Liver (tissue), 9 donors: ENCODE data around the gene PNMA8C. TPM values are rescaled to one million over a fixed set of nuclear protein-coding genes. Genes with fewer than 3 reads are reported as not detected.
"Not testable (repeated sequence)": the region's sequence is repeated elsewhere in the genome, so short reads cannot be mapped to it uniquely, and the experiment has no call there.

Source experiments
- DNase-seq: peaks from one replicate; pipeline ENCODE4 v3.0.0-alpha.2; 2017; ENCODE audit warnings: low spot score
- H3K27ac ChIP-seq, 2 donors: one replicate each; pipeline ENCODE4 v1.7.0; 2013; ENCODE audit warnings: inconsistent platforms in 2 of 2, low read length in 2 of 2, control low read depth in 1 of 2, low read depth in 1 of 2, mild to moderate bottlenecking in 1 of 2
- H3K27me3 ChIP-seq, 4 donors: one replicate each; pipeline versions ENCODE4 v1.6.1 to v1.7.0; 2013; ENCODE audit warnings: low read length in 3 of 4, inconsistent platforms in 1 of 4, mild to moderate bottlenecking in 1 of 4, moderate library complexity in 1 of 4; ENCODE audit not compliant: control insufficient read depth in 4 of 4, insufficient read depth in 4 of 4
- H3K36me3 ChIP-seq, 4 donors: one replicate each; pipeline versions ENCODE4 v1.6.1 to v1.7.0; 2013; ENCODE audit warnings: low read length in 3 of 4, mild to moderate bottlenecking in 3 of 4, low read depth in 1 of 4, moderate library complexity in 1 of 4; ENCODE audit not compliant: control insufficient read depth in 4 of 4, insufficient read depth in 3 of 4
- H3K4me1 ChIP-seq, 4 donors: one replicate each; pipeline versions ENCODE4 v1.6.1 to v1.7.0; 2013; ENCODE audit warnings: low read length in 3 of 4, mild to moderate bottlenecking in 3 of 4, moderate library complexity in 1 of 4; ENCODE audit not compliant: control insufficient read depth in 4 of 4, insufficient read depth in 4 of 4
- H3K4me3 ChIP-seq, 3 donors: one replicate each; pipeline versions ENCODE4 v1.6.1 to v1.7.0; 2013; ENCODE audit warnings: low read length in 3 of 3, control low read depth in 1 of 3, low read depth in 1 of 3, mild to moderate bottlenecking in 1 of 3
- H3K9ac ChIP-seq, 2 donors: one replicate each; pipeline ENCODE4 v1.7.0; 2013; ENCODE audit warnings: low read length in 2 of 2, mild to moderate bottlenecking in 2 of 2, moderate library complexity in 2 of 2, control low read depth in 1 of 2, low read depth in 1 of 2
- H3K9me3 ChIP-seq, 4 donors: one replicate each; pipeline versions ENCODE4 v1.6.1 to v1.7.0; 2013; ENCODE audit warnings: low read length in 3 of 4; ENCODE audit not compliant: control insufficient read depth in 4 of 4
- RXRA ChIP-seq, 2 donors: IDR thresholded peaks; 2 replicates each; pipeline ENCODE4 v1.6.1; 2017 to 2018; ENCODE audit warnings: antibody characterized with exemption in 2 of 2, mild to moderate bottlenecking in 1 of 2
- SP1 ChIP-seq: IDR thresholded peaks from 2 replicates; pipeline ENCODE4 v1.6.1; 2018; ENCODE audit warnings: antibody characterized with exemption, mild to moderate bottlenecking
- WGBS: extraction: QIAGEN DNeasy Blood & Tissue Kit; methylation state at CpG from one replicate; pipeline ENCODE4 v1.1.7; 2013; 5-methylcytosine and 5-hydroxymethylcytosine counted together
- polyA plus RNA-seq, 2 donors: library from polyadenylated mRNA; stranded (reverse) in 1 of 2; unstranded in 1 of 2; fragments of 200-250 nt in 1 of 2; fragments of >200 nt in 1 of 2; fragmentation: Nextera tagmentation in 1 of 2; extraction: Ambion mirVana in 1 of 2; gene quantifications; one replicate each; pipeline versions ENCODE4 v1.2.1 to v1.2.3, GENCODE V29; 2013 to 2015
- total RNA-seq, 2 donors: library from RNA; depleted of rRNA; stranded (reverse); fragments of >200 nt; gene quantifications; one replicate each; pipeline ENCODE4 v1.2.3, GENCODE V29; 2014
- donor health status: healthy.
- donor health status: healthy.
- donor health status: healthy.
- donor health status: healthy.
- donor health status: healthy.

Gene PNMA8C
- total and polyA plus RNA-seq, 4 donors, result under 0.01 TPM; not detected in 3

GRCh38 chr19:46376241-46377153 lies 52.2 kb downstream of the PNMA8C start:
- H3K4me1 ChIP-seq, result peaks cover 0 to 15% (median 9%) of the 10 kb centered on the region in 4 donors
- 94% methylated on average over 20 of the region's 20 CpGs for WGBS

GRCh38 chr19:46375476-46376067 lies 53.2 kb downstream of the PNMA8C start:
- DNase-seq, result not testable (repeated sequence)

More at GRCh38 chr19:46376241-46377153, 52.2 kb downstream of the PNMA8C start:
- Histone ChIP-seq H3K4me3 (no peak overlapping the region), H3K36me3 (peaks cover 0 to 26% (median 17%) of the 10 kb centered on the region in 4 donors), H3K27me3 (no peaks in the 10 kb centered on the region), H3K27ac (no peak overlapping the region), H3K9me3 (no peaks in the 10 kb centered on the region), H3K9ac (no peak overlapping the region)
- TF ChIP-seq SP1 (no peak), RXRA (IDR thresholded peaks at IDR 0.05) (no peak)
- DNase-seq, result no peak

More at GRCh38 chr19:46375476-46376067, 53.2 kb downstream of the PNMA8C start:
- Histone ChIP-seq H3K4me1 (peaks cover 0 to 20% (median 9%) of the 10 kb centered on the region in 4 donors), H3K36me3 (peaks cover 0 to 19% (median 17%) of the 10 kb centered on the region in 4 donors)
- H3K4me3 ChIP-seq, H3K27me3 ChIP-seq, H3K9me3 ChIP-seq, H3K27ac ChIP-seq, H3K9ac ChIP-seq: not testable (repeated sequence)
- 96% methylated on average over 22 of the region's 22 CpGs for WGBS

Other genes with a start within 250 kb of the PNMA8C start
- not detected for gene IGFL1, start 199.2 kb downstream of the PNMA8C start, total RNA-seq
- gene IGFL1, start 199.2 kb downstream of the PNMA8C start, polyA plus RNA-seq, result not detected
- 10 to 100 TPM in 1 of 2 donors, 1 to 10 TPM in 1; 5.7 to 20.5 TPM for gene HIF3A, start 131.9 kb downstream of the PNMA8C start, total RNA-seq
- 1 to 10 TPM; 2.2 to 7.9 TPM for gene HIF3A, start 131.9 kb downstream of the PNMA8C start, polyA plus RNA-seq
- 10 to 100 TPM; 28.1 to 50.5 TPM for gene PPP5C, start 81.8 kb downstream of the PNMA8C start, total RNA-seq
- 10 to 100 TPM; 19.0 to 28.6 TPM for gene PPP5C, start 81.8 kb downstream of the PNMA8C start, polyA plus RNA-seq
- 1 to 10 TPM in 1 of 2 donors, under 1 TPM in 1; 0.75 to 5.9 TPM for gene CCDC8, start 15.4 kb downstream of the PNMA8C start, total RNA-seq
- under 1 TPM; 0.18 to 0.48 TPM for gene CCDC8, start 15.4 kb downstream of the PNMA8C start, polyA plus RNA-seq
- gene PNMA8A, start 42.6 kb upstream of the PNMA8C start, total RNA-seq, result under 1 TPM; 0.17 to 0.93 TPM
- gene PNMA8A, start 42.6 kb upstream of the PNMA8C start, polyA plus RNA-seq, result under 1 TPM in 1 of 2 donors, not detected in 1; 0.22 TPM
- under 1 TPM; 0.51 to 0.59 TPM for gene PNMA8B, start 66.9 kb upstream of the PNMA8C start, total RNA-seq
- gene PNMA8B, start 66.9 kb upstream of the PNMA8C start, polyA plus RNA-seq, result under 1 TPM; 0.15 to 0.27 TPM
- gene CALM3, start 172.4 kb upstream of the PNMA8C start, total RNA-seq, result 100 to 1,000 TPM in 1 of 2 donors, 10 to 100 TPM in 1; 73.3 to 112 TPM
- 10 to 100 TPM; 51.4 to 90.0 TPM for gene CALM3, start 172.4 kb upstream of the PNMA8C start, polyA plus RNA-seq
- 1 to 10 TPM; 1.4 to 2.8 TPM for gene PTGIR, start 196.2 kb upstream of the PNMA8C start, total RNA-seq
- gene PTGIR, start 196.2 kb upstream of the PNMA8C start, polyA plus RNA-seq, result 1 to 10 TPM; 2.9 to 5.9 TPM
- not detected for gene GNG8, start 207.3 kb upstream of the PNMA8C start, total RNA-seq
- not detected for gene GNG8, start 207.3 kb upstream of the PNMA8C start, polyA plus RNA-seq
- 1 to 10 TPM; 1.0 to 1.1 TPM for gene DACT3, start 232.2 kb upstream of the PNMA8C start, total RNA-seq
- 1 to 10 TPM in 1 of 2 donors, under 1 TPM in 1; 0.32 to 1.4 TPM for gene DACT3, start 232.2 kb upstream of the PNMA8C start, polyA plus RNA-seq